Heart left ventricle (tissue), 16 donors: ENCODE data around the gene MOK. TPM values are rescaled to one million over a fixed set of nuclear protein-coding genes. Genes with fewer than 3 reads are reported as not detected.

Source experiments
- ATAC-seq, 4 donors: fragments of 200-7000 bp; cut with Tn5 transposase; one replicate each; pipeline ENCODE4 v1.9.1; 2020 to 2022; ENCODE audit warnings: moderate library complexity in 4 of 4, mild to moderate bottlenecking in 3 of 4, moderate number of reproducible peaks in 1 of 4
- DNase-seq, 5 donors: peaks; one replicate each; pipeline ENCODE4 v3.0.0-alpha.2; 2020
- H3K27ac ChIP-seq, 12 donors: fragments of 200-600 bp; sonication (generic) in 4 of 12; one replicate each; pipeline versions ENCODE4 v1.5.0 to v1.8.0; 2016 to 2022; ENCODE audit warnings: mild to moderate bottlenecking in 2 of 12
- H3K27me3 ChIP-seq, 9 donors: fragments of 200-600 bp; sonication (generic) in 2 of 9; one replicate each; pipeline versions ENCODE4 v1.5.1 to v1.8.0; 2016 to 2022; ENCODE audit warnings: mild to moderate bottlenecking in 3 of 9
- H3K36me3 ChIP-seq, 9 donors: fragments of 200-600 bp; sonication (generic) in 2 of 9; one replicate each; pipeline versions ENCODE4 v1.5.0 to v1.8.0; 2018 to 2022; ENCODE audit warnings: mild to moderate bottlenecking in 2 of 9
- H3K4me1 ChIP-seq, 12 donors: fragments of 200-600 bp; sonication (generic) in 4 of 12; one replicate each; pipeline versions ENCODE4 v1.5.0 to v1.8.0; 2016 to 2022; ENCODE audit warnings: mild to moderate bottlenecking in 3 of 12
- H3K4me3 ChIP-seq, 12 donors: fragments of 200-600 bp; sonication (generic) in 4 of 12; one replicate each; pipeline versions ENCODE4 v1.5.0 to v1.8.0; 2017 to 2022; ENCODE audit warnings: mild to moderate bottlenecking in 9 of 12, moderate library complexity in 4 of 12
- H3K9me3 ChIP-seq, 12 donors: fragments of 200-600 bp; sonication (generic) in 4 of 12; one replicate each; pipeline versions ENCODE4 v1.5.0 to v1.8.0; 2016 to 2022; ENCODE audit warnings: mild to moderate bottlenecking in 1 of 12
- POLR2A ChIP-seq, 2 donors: fragments of 450-650 bp; IDR thresholded peaks; one replicate each; pipeline ENCODE4 v1.6.1; 2017; ENCODE audit warnings: antibody characterized with exemption in 2 of 2, mild to moderate bottlenecking in 2 of 2, moderate library complexity in 2 of 2
- WGBS, 4 donors: extraction: QIAGEN DNeasy Blood & Tissue Kit in 2 of 4; methylation state at CpG; one replicate each; pipeline versions ENCODE4 v1.1.5 to v1.1.7; 2013 to 2018; 5-methylcytosine and 5-hydroxymethylcytosine counted together
- intact Hi-C, 10 donors: fragments of 100-400 bp; cut with DNase I; formaldehyde crosslinking; loops; one replicate each; pipeline versions ENCODE4 v1.11.1 to v1.14.2; 2022
- polyA plus RNA-seq, 2 donors: library from polyadenylated mRNA; stranded (reverse); fragments of 200-250 nt; gene quantifications; one replicate each; pipeline ENCODE4 v1.2.3, GENCODE V29; 2013
- total RNA-seq, 9 donors: library from RNA; depleted of rRNA in 2 of 9; stranded (reverse); fragments of >200 nt in 2 of 9; fragmentation: NEBNext Ultra II Directional in 3 of 9; extraction: Animal tissue kit (Norgen Biotek cat#: 25700) in 3 of 9; gene quantifications; one replicate each; pipeline versions ENCODE4 v1.1.0 to v1.2.4, GENCODE V29; 2016 to 2023
- TF ChIP-seq, protein P1 (sequence below), 12 donors: fragments of 200-600 bp; sonication (generic) in 4 of 12; IDR thresholded peaks; one replicate each; pipeline versions ENCODE4 v1.5.0 to v1.8.0; 2018 to 2022; ENCODE audit warnings: antibody characterized with exemption in 12 of 12, mild to moderate bottlenecking in 5 of 12
- donor health status: ischemic (EF 13 %, LVEDD 7.1; RV severe dilation, severe dysfunction).
- donor health status: healthy with polysubstance abuse.
- donor health status: DM: no; HTN: yes; CAD: no.
- donor health status: DM: no; HTN: no; CAD: no.
- donor health status: ischemic (EF 25% LVEDD 6.9; RV normal size, moderate dysfunction).
- donor health status: ischemic (EF 25% LVEDD 5.7; RV mildly dilated, moderate dysfunction).
- donor health status: healthy.
- donor health status: DM: yes; HTN: yes; CAD: no.
- donor health status: ischemic (EF 35%, LVEDD 5.7; RV mildly dilated, moderate dysfunction).
- donor health status: nonischemic (EF 11% LVEDD 7.7; RV severe dilation, severe dysfunction).
- donor health status: DM: yes; HTN: yes; CAD: no.
- donor health status: PGD.
- donor health status: ischemic (EF 29% LVEDD 5.4; RV normal size, mild dysfunction).
- donor health status: nonischemic (EF 23%, LVEDD 6.1; RV moderate dilation, normal function).

MOK gene
- total and polyA plus RNA-seq, 11 donors = 8.7 to 18.1 (median 12.7) TPM

- H3K4me3 ChIP-seq = no peak overlapping the region
- peaks cover 0 to 11% (median 0%) of the 10 kb centered on the region in 12 donors for H3K4me1 ChIP-seq
- intact Hi-C loops = no loop called here
- peak overlapping the region in 11 of 12 donors; percentile 14 to 80 (median 61) for H3K27ac ChIP-seq
- DNase-seq = peak in 2 of 5 donors; percentile 54 to 75
- WGBS, 4 donors = 61 to 69% (median 62%) methylated on average over 21 of the region's 21 CpGs
- H3K36me3 ChIP-seq = peaks cover 0 to 17% (median 0%) of the 10 kb centered on the region in 9 donors
- no peaks in the 10 kb centered on the region for H3K27me3 ChIP-seq
- peak; percentile 86 to 95 (median 94) for ATAC-seq
- TF ChIP-seq, protein P1, sequence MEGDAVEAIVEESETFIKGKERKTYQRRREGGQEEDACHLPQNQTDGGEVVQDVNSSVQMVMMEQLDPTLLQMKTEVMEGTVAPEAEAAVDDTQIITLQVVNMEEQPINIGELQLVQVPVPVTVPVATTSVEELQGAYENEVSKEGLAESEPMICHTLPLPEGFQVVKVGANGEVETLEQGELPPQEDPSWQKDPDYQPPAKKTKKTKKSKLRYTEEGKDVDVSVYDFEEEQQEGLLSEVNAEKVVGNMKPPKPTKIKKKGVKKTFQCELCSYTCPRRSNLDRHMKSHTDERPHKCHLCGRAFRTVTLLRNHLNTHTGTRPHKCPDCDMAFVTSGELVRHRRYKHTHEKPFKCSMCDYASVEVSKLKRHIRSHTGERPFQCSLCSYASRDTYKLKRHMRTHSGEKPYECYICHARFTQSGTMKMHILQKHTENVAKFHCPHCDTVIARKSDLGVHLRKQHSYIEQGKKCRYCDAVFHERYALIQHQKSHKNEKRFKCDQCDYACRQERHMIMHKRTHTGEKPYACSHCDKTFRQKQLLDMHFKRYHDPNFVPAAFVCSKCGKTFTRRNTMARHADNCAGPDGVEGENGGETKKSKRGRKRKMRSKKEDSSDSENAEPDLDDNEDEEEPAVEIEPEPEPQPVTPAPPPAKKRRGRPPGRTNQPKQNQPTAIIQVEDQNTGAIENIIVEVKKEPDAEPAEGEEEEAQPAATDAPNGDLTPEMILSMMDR (IDR thresholded peaks at IDR 0.05) = no peak
- no peak for TF ChIP-seq POLR2A (IDR thresholded peaks at IDR 0.05)
- no peaks in the 10 kb centered on the region for H3K9me3 ChIP-seq
Measured at GRCh38 chr14:102252834-102253801, 51.8 kb downstream of the MOK start.

- intact Hi-C loops = no loop called here
- H3K4me1 ChIP-seq = peaks cover 0 to 14% (median 0%) of the 10 kb centered on the region in 12 donors
- H3K27ac ChIP-seq = no peak overlapping the region
Measured at GRCh38 chr14:102251161-102251560, 53.8 kb downstream of the MOK start.

GRCh38 chr14:102250636-102251035 lies 54.3 kb downstream of the MOK start:
- intact Hi-C loops = no loop called here
- peaks cover 0 to 12% (median 0%) of the 10 kb centered on the region in 12 donors for H3K4me1 ChIP-seq
- no peak overlapping the region for H3K27ac ChIP-seq
- no peak for ATAC-seq
- no peak overlapping the region for H3K4me3 ChIP-seq
- TF ChIP-seq, protein P1 (IDR thresholded peaks at IDR 0.05) = no peak
- H3K9me3 ChIP-seq = no peaks in the 10 kb centered on the region
- peaks cover 0 to 17% (median 0%) of the 10 kb centered on the region in 9 donors for H3K36me3 ChIP-seq
- H3K27me3 ChIP-seq = no peaks in the 10 kb centered on the region
- WGBS, 4 donors = 89 to 96% (median 95%) methylated on average over 15 of the region's 15 CpGs
- DNase-seq = no peak

More at GRCh38 chr14:102251161-102251560, 53.8 kb downstream of the MOK start:
- H3K27me3 ChIP-seq = no peaks in the 10 kb centered on the region
- no peak for DNase-seq
- no peaks in the 10 kb centered on the region for H3K9me3 ChIP-seq
- WGBS, 4 donors = 94 to 97% (median 95%) methylated on average over 8 of the region's 8 CpGs
- no peak overlapping the region for H3K4me3 ChIP-seq
- H3K36me3 ChIP-seq = peaks cover 0 to 17% (median 0%) of the 10 kb centered on the region in 9 donors
- no peak for TF ChIP-seq POLR2A (IDR thresholded peaks at IDR 0.05)
- TF ChIP-seq, protein P1 (IDR thresholded peaks at IDR 0.05) = no peak
- no peak for ATAC-seq

GRCh38 chr14:102249981-102250380 lies 55.0 kb downstream of the MOK start:
- Histone ChIP-seq H3K9me3 (no peaks in the 10 kb centered on the region), H3K4me3 (no peak overlapping the region), H3K27ac (no peak overlapping the region), H3K36me3 (peaks cover 0 to 17% (median 0%) of the 10 kb centered on the region in 9 donors), H3K4me1 (peaks cover 0 to 6% (median 0%) of the 10 kb centered on the region in 12 donors), H3K27me3 (no peaks in the 10 kb centered on the region)
- no peak for TF ChIP-seq POLR2A (IDR thresholded peaks at IDR 0.05)
- TF ChIP-seq, protein P1 (IDR thresholded peaks at IDR 0.05) = no peak
- intact Hi-C loops = no loop called here
- ATAC-seq (no peak), DNase-seq (no peak)
- WGBS, 4 donors = 94 to 98% (median 97%) methylated on average over 6 of the region's 6 CpGs
